Subcutaneous adipose tissue (tissue), 4 donors: ENCODE results near the gene FASN. TPM values are rescaled to one million over a fixed set of nuclear protein-coding genes. Genes with fewer than 3 reads are reported as not detected.

ENCODE experiments used
- CTCF ChIP-seq: fragments of 450-650 bp; IDR thresholded peaks from one replicate; pipeline ENCODE4 v1.5.1; 2016; ENCODE audit warnings: low read depth, mild to moderate bottlenecking, control low read depth, antibody characterized with exemption, moderate library complexity
- total RNA-seq, 4 donors: library from RNA; depleted of rRNA; stranded (reverse); fragments of >200 nt; gene quantifications; one replicate each; pipeline ENCODE4 v1.1.0, GENCODE V29; 2016

Gene FASN
- total RNA-seq, 4 donors from 2014 or later = 148 to 4,879 (median 378) TPM

GRCh38 chr17:82114447-82114846, 16.4 kb upstream of the FASN start:
- TF ChIP-seq CTCF = no peak

- TF ChIP-seq CTCF = no peak
Observed at GRCh38 chr17:82113941-82114340, 15.9 kb upstream of the FASN start.

DNA sequence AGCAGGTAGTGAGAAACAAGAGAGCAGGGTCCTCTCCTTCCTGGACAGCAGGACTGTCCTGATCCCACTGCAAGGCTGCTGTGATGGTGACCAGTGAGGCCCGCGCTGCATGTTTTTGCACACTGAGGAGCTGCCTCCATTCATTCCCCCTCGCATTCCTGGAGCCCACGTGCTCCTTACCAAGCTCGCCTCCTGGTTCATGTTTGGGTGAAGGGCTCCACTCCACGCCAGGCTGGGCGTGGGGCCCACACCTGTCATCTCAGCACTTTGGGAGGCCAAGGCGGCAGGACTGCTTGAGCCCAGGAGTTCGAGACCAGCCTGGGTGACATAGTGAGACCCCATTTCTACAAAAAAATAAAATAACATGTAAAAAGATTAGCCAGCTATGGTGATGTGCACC, 15.4 kb upstream of the FASN start:
- TF ChIP-seq CTCF = no peak

DNA sequence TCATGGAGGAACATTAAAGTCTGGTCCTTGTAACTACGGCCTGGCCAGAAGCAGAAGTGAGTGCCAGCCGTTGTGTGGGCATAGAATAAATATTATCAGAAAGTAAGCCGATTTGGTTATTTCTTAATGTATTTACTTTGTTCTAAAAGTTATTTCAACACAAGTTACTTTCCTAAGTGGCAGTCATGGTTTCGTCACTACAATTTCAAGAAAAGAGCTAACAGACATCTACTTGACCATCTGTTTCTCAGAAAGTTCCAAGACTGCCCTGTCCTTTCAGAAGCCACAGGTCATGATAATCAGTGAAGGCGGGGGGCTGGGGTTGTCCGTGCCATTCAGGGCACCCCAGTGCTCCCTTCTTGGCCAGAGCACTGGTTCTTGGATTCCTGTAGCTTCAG, 14.9 kb upstream of the FASN start:
- no peak for TF ChIP-seq CTCF

DNA sequence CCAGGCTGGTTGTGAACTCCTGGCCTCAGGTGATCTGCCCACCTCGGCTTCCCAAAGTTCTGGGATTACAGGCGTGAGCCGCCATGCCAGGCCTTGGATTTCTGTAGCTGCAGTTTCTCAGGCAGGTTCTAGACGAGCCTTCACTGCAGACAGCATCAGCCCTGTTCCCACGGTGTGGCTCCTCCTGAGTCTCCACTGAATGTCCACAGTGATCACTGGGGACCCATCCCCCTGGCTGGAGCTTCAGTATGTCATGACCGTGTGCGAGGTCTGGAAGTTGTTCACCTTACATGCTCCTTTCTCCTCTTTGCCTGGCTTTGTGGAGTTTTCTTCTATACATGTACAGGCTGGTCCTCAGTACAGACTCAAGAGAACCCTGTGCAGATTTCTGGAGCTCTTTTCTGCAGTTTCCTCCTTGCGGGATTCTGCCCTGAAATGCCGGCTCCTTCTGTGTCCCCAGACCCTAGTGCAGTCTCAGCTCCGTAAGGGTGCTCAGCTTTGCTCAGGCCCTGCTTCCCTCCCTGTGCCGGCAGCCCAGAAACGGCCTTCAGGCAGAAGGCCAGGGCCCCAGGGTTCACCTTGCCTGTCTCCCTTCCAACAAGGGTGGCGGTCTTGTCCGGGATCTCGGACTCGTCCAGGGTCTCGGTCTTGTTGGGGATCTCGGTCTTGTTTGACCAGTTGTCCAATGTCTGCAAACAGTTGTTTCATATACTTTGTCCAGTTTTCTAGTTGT, 14.3 kb upstream of the FASN start:
- TF ChIP-seq CTCF = no peak

DNA sequence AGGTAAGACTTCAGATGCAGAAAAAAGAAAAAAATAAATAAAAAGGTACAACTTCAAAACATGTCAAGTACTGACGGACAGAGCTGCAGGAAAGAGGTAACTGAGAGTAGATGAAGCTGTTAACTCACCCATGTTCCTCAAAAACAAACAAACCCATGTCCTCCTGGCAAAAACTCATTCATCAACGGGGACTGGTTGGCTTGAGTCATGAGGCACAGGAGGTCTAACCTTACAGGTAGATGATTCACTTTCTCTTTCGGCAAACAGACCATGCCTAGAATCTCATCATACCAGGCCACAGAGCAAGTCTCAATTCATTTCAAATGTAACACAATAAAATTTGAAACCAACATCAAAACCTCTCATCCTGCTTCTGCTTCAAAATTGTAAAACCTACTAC, 12.3 kb upstream of the FASN start:
- TF ChIP-seq CTCF = no peak

DNA sequence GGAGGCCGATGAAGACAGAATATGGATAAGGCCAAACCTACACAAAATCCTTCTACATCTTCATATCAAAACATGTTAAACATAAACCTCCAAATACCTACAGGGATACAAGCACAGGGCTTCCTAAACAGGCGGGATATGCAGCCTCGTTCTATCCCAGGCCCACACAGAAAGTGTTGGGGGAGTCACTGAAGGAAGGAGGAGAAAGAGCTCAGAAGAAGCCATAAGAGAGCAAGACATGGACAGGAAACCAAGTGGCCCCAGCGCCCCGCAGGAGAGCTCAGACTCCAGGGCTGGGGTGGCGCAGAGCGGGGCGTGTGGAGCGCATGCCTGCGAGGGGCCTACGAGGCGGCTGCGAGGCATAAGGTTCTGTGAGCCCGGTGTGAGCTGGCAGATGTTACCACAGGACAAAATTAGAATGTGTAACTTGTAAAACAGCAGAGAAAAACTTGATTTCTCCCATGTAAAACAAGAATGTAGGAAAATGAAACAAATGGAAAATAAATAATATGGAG, 11.0 kb upstream of the FASN start:
- no peak for TF ChIP-seq CTCF
